Effector CD4-positive, alpha-beta T cell (primary cell): Measurements from ENCODE around the gene LPP.

Experiments used
- DNase-seq: peaks from one replicate; pipeline ENCODE4 v3.0.0-alpha.2; 2020

LPP gene

GRCh38 chr3:188339410-188340295 is 185.7 kb downstream of the LPP start:
- DNase-seq: no peak

GRCh38 chr3:188341501-188341900 is 187.5 kb downstream of the LPP start:
- DNase-seq: no peak

GRCh38 chr3:188342991-188343732 is 189.2 kb downstream of the LPP start:
- no peak for DNase-seq

GRCh38 chr3:188343894-188344293 is 189.9 kb downstream of the LPP start:
- DNase-seq: no peak

GRCh38 chr3:188345223-188345622 is 191.3 kb downstream of the LPP start:
- DNase-seq: no peak

GRCh38 chr3:188348435-188349244 is 194.7 kb downstream of the LPP start:
- no peak for DNase-seq

- no peak for DNase-seq
Observed at GRCh38 chr3:188349351-188349901, 195.5 kb downstream of the LPP start.

GRCh38 chr3:188349933-188350332 is 196.0 kb downstream of the LPP start:
- DNase-seq: no peak

- DNase-seq: no peak
Observed at GRCh38 chr3:188350961-188351360, 197.0 kb downstream of the LPP start.

GRCh38 chr3:188351648-188352047 is 197.7 kb downstream of the LPP start:
- no peak for DNase-seq

GRCh38 chr3:188352196-188352927 is 198.4 kb downstream of the LPP start:
- no peak for DNase-seq

GRCh38 chr3:188353426-188353825 is 199.5 kb downstream of the LPP start:
- no peak for DNase-seq

GRCh38 chr3:188358787-188359493 is 205.0 kb downstream of the LPP start:
- DNase-seq: no peak

GRCh38 chr3:188360364-188360881 is 206.5 kb downstream of the LPP start:
- DNase-seq: no peak

GRCh38 chr3:188361888-188362287 is 207.9 kb downstream of the LPP start:
- DNase-seq: no peak

GRCh38 chr3:188362405-188362831 is 208.5 kb downstream of the LPP start:
- DNase-seq: no peak

GRCh38 chr3:188365184-188365583 is 211.2 kb downstream of the LPP start:
- DNase-seq: no peak

GRCh38 chr3:188365988-188366698 is 212.2 kb downstream of the LPP start:
- DNase-seq: no peak

- no peak for DNase-seq
Observed at GRCh38 chr3:188367678-188368077, 213.7 kb downstream of the LPP start.

GRCh38 chr3:188369526-188369925 is 215.6 kb downstream of the LPP start:
- no peak for DNase-seq
